HCT116 (cell line): Measurements from ENCODE around the gene BCKDK. TPM values are rescaled to one million over a fixed set of nuclear protein-coding genes. Genes with fewer than 3 reads are reported as not detected.

Source experiments
- ATAC-seq: fragments of 200-7000 bp; cut with Tn5 transposase; 2 replicates; pipeline ENCODE4 v1.9.1; 2020; ENCODE audit warnings: mild to moderate bottlenecking, moderate library complexity
- BruUV-seq: library from RNA; stranded (reverse); fragments of 400-500 nt; replicated peaks from 2 replicates; lab custom pipeline; 2021; lab: Mats Ljungman, UMichigan
- CTCF ChIA-PET: fragments of 300-600 bp; sonication (Branson Sonifier 250); formaldehyde crosslinking; loops from one replicate; lab custom pipeline; 2021; ENCODE audit warnings: antibody characterized with exemption; lab: Charles Lee
- POLR2A ChIA-PET: fragments of 300-600, 350-600 bp; sonication (Branson Sonifier 250); formaldehyde crosslinking; loops from one replicate; lab custom pipeline; 2021; ENCODE audit warnings: antibody characterized with exemption; lab: Charles Lee
- RAD21 ChIA-PET, 2 experiments: fragments of 300-600 bp; sonication (Branson Sonifier 250); formaldehyde crosslinking; loops; one replicate each; lab custom pipeline; 2023; ENCODE audit warnings: low total read pairs in 2 of 2; ENCODE audit not compliant: uncharacterized antibody in 2 of 2, unreplicated experiment in 2 of 2, low non-redundant PET in 1 of 2; lab: Charles Lee
- DNase-seq: peaks from one replicate; pipeline ENCODE4 v3.0.0-alpha.2; 2010; ENCODE audit warnings: low read depth, low spot score
- H2AFZ ChIP-seq: fragments of 200-600 bp; shearing (Covaris generic), sonication (generic); 2 replicates; pipeline ENCODE4 v1.6.1; 2017; ENCODE audit warnings: low read depth, mixed run types, mixed read lengths, antibody characterized with exemption, low read length; ENCODE audit not compliant: poor library complexity, severe bottlenecking
- H3K27ac ChIP-seq: 2 replicates; pipeline ENCODE4 v1.5.1; 2012; ENCODE audit warnings: low read depth, low read length
- H3K27me3 ChIP-seq: fragments of 200-600 bp; sonication (generic); 2 replicates; pipeline ENCODE4 v1.6.1; 2016; ENCODE audit warnings: mixed run types, low read length, mixed read lengths; ENCODE audit not compliant: insufficient read depth
- H3K36me3 ChIP-seq, 2 experiments: fragments of 200-500 bp in 1 of 2; fragments of 200-600 bp in 1 of 2; sonication (Bioruptor generic) in 1 of 2; sonication (generic) in 1 of 2; 2 replicates each; pipeline versions ENCODE4 v1.5.1 to v1.6.1; 2014 to 2016; ENCODE audit warnings: low read length in 2 of 2, inconsistent platforms in 1 of 2, mixed read lengths in 1 of 2, mixed run types in 1 of 2; ENCODE audit not compliant: insufficient read depth in 2 of 2, control insufficient read depth in 1 of 2
- H3K4me1 ChIP-seq, 2 experiments: fragments of 200-600 bp in 1 of 2; sonication (generic) in 1 of 2; 2 replicates each; pipeline versions ENCODE4 v1.5.1 to v1.6.1; 2012 to 2017; ENCODE audit warnings: low read length in 2 of 2, inconsistent platforms in 1 of 2, mild to moderate bottlenecking in 1 of 2, mixed read lengths in 1 of 2, mixed run types in 1 of 2, moderate library complexity in 1 of 2; ENCODE audit not compliant: insufficient read depth in 2 of 2, control insufficient read depth in 1 of 2
- H3K4me2 ChIP-seq: fragments of 200-600 bp; sonication (generic); 2 replicates; pipeline ENCODE4 v1.6.1; 2017; ENCODE audit warnings: mixed run types, low read length, mixed read lengths
- H3K4me3 ChIP-seq, 2 experiments: fragments of 200-600 bp in 1 of 2; sonication (generic) in 1 of 2; replicated peaks in 1 of 2; 2 replicates each; pipeline ENCODE4 v1.5.1; 2011 to 2016; ENCODE audit warnings: low read length in 2 of 2, control low read depth in 1 of 2, low read depth in 1 of 2, mild to moderate bottlenecking in 1 of 2, mixed read lengths in 1 of 2, mixed run types in 1 of 2
- H3K79me2 ChIP-seq: fragments of 200-600 bp; sonication (generic); 2 replicates; pipeline ENCODE4 v1.6.1; 2017; ENCODE audit warnings: mild to moderate bottlenecking, mixed run types, low read length, moderate library complexity, mixed read lengths; ENCODE audit not compliant: insufficient read depth
- H3K9ac ChIP-seq: fragments of 200-600 bp; sonication (generic); 2 replicates; pipeline ENCODE4 v1.6.1; 2016; ENCODE audit warnings: low read length, mixed read lengths
- H3K9me2 ChIP-seq: fragments of 200-600 bp; sonication (generic), shearing (Covaris generic); 2 replicates; pipeline ENCODE4 v1.6.1; 2017; ENCODE audit warnings: mixed run types, mild to moderate bottlenecking, moderate library complexity; ENCODE audit not compliant: insufficient read depth
- H3K9me3 ChIP-seq, 2 experiments: fragments of 200-500 bp in 1 of 2; fragments of 200-600 bp in 1 of 2; sonication (Bioruptor generic) in 1 of 2; sonication (generic) in 1 of 2; 2 replicates each; pipeline ENCODE4 v1.6.1; 2014 to 2017; ENCODE audit warnings: low read length in 2 of 2, mixed read lengths in 2 of 2, inconsistent platforms in 1 of 2, low read depth in 1 of 2, mild to moderate bottlenecking in 1 of 2, mixed run types in 1 of 2, moderate library complexity in 1 of 2; ENCODE audit not compliant: control insufficient read depth in 1 of 2, insufficient read depth in 1 of 2
- H4K20me1 ChIP-seq: fragments of 200-600 bp; sonication (generic), shearing (Covaris generic); 2 replicates; pipeline ENCODE4 v1.6.1; 2017; ENCODE audit warnings: mixed run types, mild to moderate bottlenecking, moderate library complexity; ENCODE audit not compliant: insufficient read depth
- ATF3 ChIP-seq: IDR thresholded peaks from 2 replicates; pipeline ENCODE4 v1.6.1; 2012
- CEBPB ChIP-seq: IDR thresholded peaks from 2 replicates; pipeline ENCODE4 v1.6.1; 2012; ENCODE audit warnings: low read depth
- EGR1 ChIP-seq: IDR thresholded peaks from 2 replicates; pipeline ENCODE4 v1.6.1; 2012; ENCODE audit warnings: low read depth
- ELF1 ChIP-seq: IDR thresholded peaks from 2 replicates; pipeline ENCODE4 v1.6.1; 2012; ENCODE audit warnings: low read depth, borderline replicate concordance
- EZH2phosphoT487 ChIP-seq: fragments of 200-600 bp; IDR thresholded peaks from 2 replicates; pipeline ENCODE4 v1.6.1; 2018; ENCODE audit warnings: antibody characterized with exemption, borderline replicate concordance
- FOSL1 ChIP-seq: IDR thresholded peaks from 2 replicates; pipeline ENCODE4 v1.6.1; 2012; ENCODE audit warnings: low read depth
- POLR2AphosphoS5 ChIP-seq: IDR thresholded peaks from 2 replicates; pipeline ENCODE4 v1.6.1; 2011; ENCODE audit warnings: mild to moderate bottlenecking, low read depth, low read length, moderate library complexity
- RAD21 ChIP-seq: IDR thresholded peaks from 2 replicates; pipeline ENCODE4 v1.6.1; 2012; ENCODE audit warnings: low read depth, mild to moderate bottlenecking
- SP1 ChIP-seq: IDR thresholded peaks from 2 replicates; pipeline ENCODE4 v1.6.1; 2012; ENCODE audit warnings: low read depth
- SRF ChIP-seq: IDR thresholded peaks from 2 replicates; pipeline ENCODE4 v1.6.1; 2012; ENCODE audit warnings: low read depth
- TCF7L2 ChIP-seq: IDR thresholded peaks from 2 replicates; pipeline ENCODE4 v1.7.0; 2011; ENCODE audit warnings: borderline replicate concordance, inconsistent platforms; ENCODE audit not compliant: insufficient read depth, insufficient read length; ENCODE audit errors: extremely low read depth
- YY1 ChIP-seq: IDR thresholded peaks from 2 replicates; pipeline ENCODE4 v1.6.1; 2011; ENCODE audit warnings: low read length, low read depth, moderate library complexity, mild to moderate bottlenecking; ENCODE audit not compliant: insufficient replicate concordance; ENCODE audit errors: extremely low read depth
- ZFX ChIP-seq: fragments of 450-650 bp; IDR thresholded peaks from 2 replicates; pipeline ENCODE4 v1.6.1; 2017
- intact Hi-C: fragments of 100-400 bp; cut with micrococcal nuclease; formaldehyde crosslinking; loops from 2 replicates; pipeline ENCODE4 v1.10.0; 2022
- total RNA-seq: library from RNA; stranded (reverse); gene quantifications from one replicate; pipeline ENCODE4 v1.2.1, GENCODE V29; 2021; ENCODE audit not compliant: unreplicated experiment
- TF ChIP-seq, protein P1 (sequence below): IDR thresholded peaks from 2 replicates; pipeline ENCODE4 v1.6.1; 2011; ENCODE audit warnings: mild to moderate bottlenecking, low read length, moderate library complexity; ENCODE audit not compliant: insufficient replicate concordance; ENCODE audit errors: extremely low read depth

The BCKDK gene
- total RNA-seq, 1 experiment from 2014 or later = 60.7 TPM

DNA sequence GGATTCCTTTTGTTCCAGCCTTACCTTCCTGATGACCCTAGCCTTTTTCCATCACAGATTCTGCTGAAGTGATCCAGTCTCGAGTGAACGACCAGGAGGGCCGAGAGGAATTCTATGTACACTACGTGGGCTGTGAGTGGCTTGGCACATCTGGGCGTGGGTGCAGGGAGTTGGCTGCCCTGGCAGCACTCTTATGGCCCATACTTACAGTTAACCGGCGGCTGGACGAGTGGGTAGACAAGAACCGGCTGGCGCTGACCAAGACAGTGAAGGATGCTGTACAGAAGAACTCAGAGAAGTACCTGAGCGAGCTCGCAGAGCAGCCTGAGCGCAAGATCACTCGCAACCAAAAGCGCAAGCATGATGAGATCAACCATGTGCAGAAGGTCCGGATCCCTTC, 11.9 kb downstream of the BCKDK start:
- BruUV-seq = no TSS peak
- intact Hi-C loops = no loop called here
- TF ChIP-seq POLR2AphosphoS5 (no peak), SRF (no peak), TCF7L2 (no peak), SP1 (no peak), FOSL1 (no peak), ZFX (no peak), RAD21 (no peak), CEBPB (no peak), EZH2phosphoT487 (no peak), EGR1 (no peak), ATF3 (no peak), ELF1 (no peak), YY1 (no peak)
- TF ChIP-seq, protein P1, sequence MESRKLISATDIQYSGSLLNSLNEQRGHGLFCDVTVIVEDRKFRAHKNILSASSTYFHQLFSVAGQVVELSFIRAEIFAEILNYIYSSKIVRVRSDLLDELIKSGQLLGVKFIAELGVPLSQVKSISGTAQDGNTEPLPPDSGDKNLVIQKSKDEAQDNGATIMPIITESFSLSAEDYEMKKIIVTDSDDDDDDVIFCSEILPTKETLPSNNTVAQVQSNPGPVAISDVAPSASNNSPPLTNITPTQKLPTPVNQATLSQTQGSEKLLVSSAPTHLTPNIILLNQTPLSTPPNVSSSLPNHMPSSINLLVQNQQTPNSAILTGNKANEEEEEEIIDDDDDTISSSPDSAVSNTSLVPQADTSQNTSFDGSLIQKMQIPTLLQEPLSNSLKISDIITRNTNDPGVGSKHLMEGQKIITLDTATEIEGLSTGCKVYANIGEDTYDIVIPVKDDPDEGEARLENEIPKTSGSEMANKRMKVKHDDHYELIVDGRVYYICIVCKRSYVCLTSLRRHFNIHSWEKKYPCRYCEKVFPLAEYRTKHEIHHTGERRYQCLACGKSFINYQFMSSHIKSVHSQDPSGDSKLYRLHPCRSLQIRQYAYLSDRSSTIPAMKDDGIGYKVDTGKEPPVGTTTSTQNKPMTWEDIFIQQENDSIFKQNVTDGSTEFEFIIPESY = no peak
- Histone ChIP-seq H3K4me2 (no peak overlapping the region), H3K9ac (no peak overlapping the region), H3K9me3 (no peaks in the 10 kb centered on the region), H3K9me2 (no peaks in the 10 kb centered on the region), H3K79me2 (peaks cover 39% of the 10 kb centered on the region), H3K4me1 (peaks cover 7 to 18% of the 10 kb centered on the region in 2 experiments; a peak in 3 of 4 replicates), H2AFZ (no peak overlapping the region), H3K27me3 (no peaks in the 10 kb centered on the region), H3K4me3 (no peak overlapping the region), H3K27ac (no peak overlapping the region), H3K36me3 (peaks cover 11 to 14% of the 10 kb centered on the region in 2 experiments; a peak in 3 of 4 replicates), H4K20me1 (peaks cover 4% of the 10 kb centered on the region; the same call in 1 of the 2 replicates)
- ATAC-seq (no peak), DNase-seq (no peak)
- ChIA-PET POLR2A (interaction anchor here (0.9 kb wide), 1 partner anchor 22 kb away, joined by 4 read pairs; no protein-coding TSS in a partner anchor), RAD21 (no interaction called here), CTCF (no interaction called here)
